Lower leg skin (tissue), 3 donors: ENCODE measurements around the gene DBN1.

Source experiments
- CTCF ChIP-seq, 3 donors: fragments of 450-650 bp; IDR thresholded peaks; one replicate each; pipeline ENCODE4 v1.5.1; 2016; ENCODE audit warnings: antibody characterized with exemption in 3 of 3, mild to moderate bottlenecking in 3 of 3, moderate library complexity in 2 of 3
- POLR2A ChIP-seq, 2 donors: fragments of 450-650 bp; IDR thresholded peaks; one replicate each; pipeline ENCODE4 v1.6.1; 2016 to 2017; ENCODE audit warnings: antibody characterized with exemption in 2 of 2, mild to moderate bottlenecking in 1 of 2, moderate library complexity in 1 of 2

DNA sequence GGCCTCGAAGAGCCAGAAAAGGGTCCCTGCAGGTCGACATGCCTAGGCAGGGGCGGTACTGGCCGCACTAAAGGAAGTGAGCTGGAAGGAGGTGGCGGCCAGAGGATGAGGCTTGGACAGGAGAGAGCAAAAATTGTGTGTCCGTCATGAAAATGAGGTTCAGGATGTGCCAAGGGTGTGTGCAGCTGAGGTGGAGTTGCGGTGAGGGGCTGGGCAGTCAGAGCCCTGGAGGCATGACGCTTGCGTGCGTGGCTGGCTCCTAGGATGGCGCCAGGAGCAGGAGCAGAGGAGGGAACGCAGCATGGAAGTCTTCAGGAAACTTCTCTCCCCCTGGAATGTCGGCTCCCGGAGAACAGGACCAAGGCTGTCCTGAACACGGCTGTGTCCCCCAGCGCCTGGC, 29.5 kb upstream of the DBN1 start:
- TF ChIP-seq POLR2A (IDR thresholded peaks at IDR 0.05): no peak
- no peak for TF ChIP-seq CTCF (IDR thresholded peaks at IDR 0.05)
